Progenitor cell of endocrine pancreas (in vitro differentiated cells): Measurements from ENCODE around the gene PLA2R1. TPM values are rescaled to one million over a fixed set of nuclear protein-coding genes. Genes with fewer than 3 reads are reported as not detected.

Experiments
- DNase-seq: peaks from one replicate; pipeline ENCODE4 v3.0.0; 2021; ENCODE audit warnings: low spot score; ENCODE audit not compliant: unreplicated experiment
- H3K27ac Mint-ChIP-seq: 2 replicates; pipeline ENCODE4 v1.8.0; 2021; ENCODE audit warnings: mild to moderate bottlenecking, moderate library complexity, mixed read lengths
- H3K27me3 Mint-ChIP-seq: 2 replicates; pipeline ENCODE4 v1.8.0; 2021; ENCODE audit warnings: mixed read lengths
- H3K36me3 Mint-ChIP-seq: 2 replicates; pipeline ENCODE4 v1.8.0; 2022; ENCODE audit warnings: mixed read lengths; ENCODE audit not compliant: insufficient read depth
- H3K4me1 Mint-ChIP-seq: 2 replicates; pipeline ENCODE4 v1.8.0; 2021; ENCODE audit warnings: low read depth, mixed read lengths
- H3K4me3 Mint-ChIP-seq: 2 replicates; pipeline ENCODE4 v1.8.0; 2021; ENCODE audit warnings: low read depth, mild to moderate bottlenecking, moderate library complexity, mixed read lengths
- H3K9me3 Mint-ChIP-seq: 2 replicates; pipeline ENCODE4 v1.8.0; 2021; ENCODE audit warnings: low read depth, mixed read lengths
- CTCF ChIP-seq: fragments of 200-600 bp; sonication (generic); IDR thresholded peaks from one replicate; pipeline ENCODE4 v1.5.0; 2021; ENCODE audit warnings: antibody characterized with exemption, mild to moderate bottlenecking; ENCODE audit not compliant: unreplicated experiment
- total RNA-seq: library from RNA; stranded (reverse); gene quantifications from 2 replicates; pipeline ENCODE4 v1.2.1, GENCODE V29; 2021

Gene PLA2R1
- total RNA-seq, 1 donor from 2014 or later = 1.3 TPM

- no peaks in the 10 kb centered on the region for H3K9me3 Mint-ChIP-seq
- no peak for TF ChIP-seq CTCF
- no peak for DNase-seq
- no peaks in the 10 kb centered on the region for H3K36me3 Mint-ChIP-seq
- no peak overlapping the region for H3K4me3 Mint-ChIP-seq
- no peak overlapping the region for H3K27ac Mint-ChIP-seq
- peaks cover 20% of the 10 kb centered on the region for H3K27me3 Mint-ChIP-seq
- H3K4me1 Mint-ChIP-seq = peaks cover 11% of the 10 kb centered on the region
Observed at GRCh38 chr2:160051371-160051800, 11.0 kb downstream of the PLA2R1 start.

- Mint-ChIP-seq H3K36me3 (no peaks in the 10 kb centered on the region), H3K4me1 (peaks cover 11% of the 10 kb centered on the region), H3K27me3 (peaks cover 17% of the 10 kb centered on the region), H3K4me3 (no peak overlapping the region), H3K27ac (no peak overlapping the region), H3K9me3 (no peaks in the 10 kb centered on the region)
- no peak for TF ChIP-seq CTCF
- DNase-seq = no peak
Observed at GRCh38 chr2:160050147-160050546, 12.3 kb downstream of the PLA2R1 start.

DNA sequence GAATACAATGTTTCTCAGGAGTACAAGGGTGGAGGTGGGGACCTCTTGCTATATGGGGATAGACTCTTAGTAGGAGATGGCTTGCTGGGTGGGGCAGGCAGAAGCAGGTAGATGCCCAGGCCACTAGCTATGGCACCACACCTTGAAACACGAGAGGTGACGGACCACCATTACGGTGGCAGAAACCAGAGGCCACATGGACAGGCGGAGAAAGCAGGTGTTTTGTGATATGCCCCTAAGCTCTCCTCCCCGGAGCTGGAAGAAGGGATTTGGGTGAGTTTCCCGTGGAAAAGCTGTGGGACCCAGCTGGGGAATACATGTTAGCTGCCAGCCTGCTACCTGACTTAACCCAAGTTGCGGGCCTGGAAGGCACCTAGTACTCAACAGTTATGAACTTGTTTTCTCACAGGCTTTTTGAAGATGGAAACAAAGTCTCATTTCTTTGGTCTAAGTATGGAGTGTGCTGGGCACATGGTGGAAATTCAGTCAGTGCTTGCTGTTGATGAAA, 16.7 kb downstream of the PLA2R1 start:
- Mint-ChIP-seq H3K36me3 (no peaks in the 10 kb centered on the region), H3K4me3 (no peak overlapping the region), H3K9me3 (no peaks in the 10 kb centered on the region), H3K27me3 (peaks cover under 1% of the 10 kb centered on the region), H3K4me1 (no peaks in the 10 kb centered on the region), H3K27ac (no peak overlapping the region)
- no peak for DNase-seq
- no peak for TF ChIP-seq CTCF

DNA sequence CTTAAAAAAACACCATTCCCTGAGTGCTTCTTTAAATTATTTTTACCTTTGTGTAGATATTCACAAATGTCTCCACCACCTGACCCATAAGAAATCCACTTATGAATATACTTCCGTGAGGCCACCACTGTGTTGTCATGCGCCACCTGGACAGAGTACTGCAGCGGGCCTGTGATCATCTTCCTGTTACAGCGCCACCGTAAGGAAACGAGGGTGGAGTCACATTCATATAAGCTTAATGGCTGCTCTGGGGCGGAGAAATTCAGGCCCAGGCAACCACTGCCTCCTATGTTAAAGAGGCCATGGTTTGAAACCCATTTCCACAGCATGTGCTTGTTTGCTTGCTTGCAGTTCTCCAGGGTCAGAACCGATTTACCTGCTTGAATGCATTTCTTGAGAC, 17.7 kb downstream of the PLA2R1 start:
- no peak for DNase-seq
- no peaks in the 10 kb centered on the region for H3K36me3 Mint-ChIP-seq
- no peaks in the 10 kb centered on the region for H3K9me3 Mint-ChIP-seq
- H3K27ac Mint-ChIP-seq = no peak overlapping the region
- no peaks in the 10 kb centered on the region for H3K27me3 Mint-ChIP-seq
- TF ChIP-seq CTCF = no peak
- no peak overlapping the region for H3K4me3 Mint-ChIP-seq
- no peaks in the 10 kb centered on the region for H3K4me1 Mint-ChIP-seq

- H3K36me3 Mint-ChIP-seq = no peaks in the 10 kb centered on the region
- H3K9me3 Mint-ChIP-seq = no peaks in the 10 kb centered on the region
- TF ChIP-seq CTCF = no peak
- H3K27ac Mint-ChIP-seq = no peak overlapping the region
- H3K27me3 Mint-ChIP-seq = no peaks in the 10 kb centered on the region
- no peak for DNase-seq
- no peak overlapping the region for H3K4me3 Mint-ChIP-seq
- no peaks in the 10 kb centered on the region for H3K4me1 Mint-ChIP-seq
Observed at GRCh38 chr2:160043265-160043664, 19.1 kb downstream of the PLA2R1 start.
